Stomach (tissue), 9 donors: ENCODE data around the gene DCBLD2. TPM values are rescaled to one million over a fixed set of nuclear protein-coding genes. Genes with fewer than 3 reads are reported as not detected.

ENCODE experiments used
- DNase-seq, 2 donors: peaks; one replicate each; pipeline versions ENCODE4 v3.0.0 to v3.0.0-alpha.2; 2013 to 2019
- H3K27ac ChIP-seq, 5 donors: fragments of 200-600 bp in 4 of 5; sonication (generic) in 4 of 5; one replicate each; pipeline ENCODE4 v1.5.1; 2013 to 2019; ENCODE audit warnings: mild to moderate bottlenecking in 1 of 5, moderate library complexity in 1 of 5
- H3K27me3 ChIP-seq, 3 donors: fragments of 200-600 bp; sonication (generic); one replicate each; pipeline ENCODE4 v1.5.1; 2017 to 2019; ENCODE audit warnings: mixed run types in 1 of 3
- H3K36me3 ChIP-seq, 4 donors: fragments of 200-600 bp; sonication (generic); 1 replicate in 3 of 4; 2 replicates in 1 of 4; pipeline ENCODE4 v1.5.1; 2016 to 2019
- H3K4me1 ChIP-seq, 4 donors: fragments of 200-600 bp; sonication (generic); one replicate each; pipeline ENCODE4 v1.5.1; 2016 to 2019
- H3K4me3 ChIP-seq, 4 donors: fragments of 200-600 bp; sonication (generic) in 3 of 4; one replicate each; pipeline ENCODE4 v1.5.1; 2016 to 2019; ENCODE audit warnings: mild to moderate bottlenecking in 1 of 4
- H3K9me3 ChIP-seq, 4 donors: fragments of 200-600 bp; sonication (generic); one replicate each; pipeline ENCODE4 v1.5.1; 2016 to 2019
- CTCF ChIP-seq, 7 experiments: fragments of 450-650 bp in 4 of 7; fragments of 200-600 bp in 3 of 7; sonication (generic) in 3 of 7; IDR thresholded peaks; one replicate each; pipeline ENCODE4 v1.5.1; 2016 to 2019; ENCODE audit warnings: antibody characterized with exemption in 7 of 7, control low read depth in 2 of 7, mild to moderate bottlenecking in 1 of 7
- EP300 ChIP-seq: sonication (generic); formaldehyde crosslinking; IDR thresholded peaks from one replicate; pipeline ENCODE4 v1.6.1; 2017; ENCODE audit warnings: antibody characterized with exemption
- POLR2A ChIP-seq, 4 donors: fragments of 450-650 bp; IDR thresholded peaks; one replicate each; pipeline ENCODE4 v1.6.1; 2016; ENCODE audit warnings: antibody characterized with exemption in 4 of 4, control low read depth in 2 of 4, mild to moderate bottlenecking in 1 of 4, moderate library complexity in 1 of 4
- POLR2AphosphoS5 ChIP-seq, 3 donors: sonication (generic); formaldehyde crosslinking; IDR thresholded peaks; one replicate each; pipeline ENCODE4 v1.6.1; 2016; ENCODE audit warnings: antibody characterized with exemption in 3 of 3
- WGBS, 5 donors: extraction: QIAGEN DNeasy Blood & Tissue Kit in 3 of 5; methylation state at CpG; one replicate each; pipeline versions ENCODE4 v1.1.5 to v1.1.7; 2013 to 2018; 5-methylcytosine and 5-hydroxymethylcytosine counted together
- intact Hi-C: fragments of 100-400 bp; cut with DNase I; formaldehyde crosslinking; loops from one replicate; pipeline ENCODE4 v1.15.1; 2023; ENCODE audit warnings: low total_unique reads
- polyA plus RNA-seq, 3 donors: library from polyadenylated mRNA; stranded (reverse); fragments of 200-250 nt; gene quantifications; one replicate each; pipeline ENCODE4 v1.2.3, GENCODE V29; 2013
- total RNA-seq, 5 donors: library from RNA; depleted of rRNA; stranded (reverse); fragments of >200 nt; gene quantifications; one replicate each; pipeline versions ENCODE4 v1.1.0 to v1.2.3, GENCODE V29; 2014 to 2016
- donor health status: healthy with polysubstance abuse.
- donor health status: Bipolar disorder and iron deficiency.
- donor health status: healthy.

DCBLD2 gene
- total and polyA plus RNA-seq, 8 donors, result 2.3 to 77.1 (median 29.6) TPM

- DNase-seq, result no peak
- no peak overlapping the region for H3K4me3 ChIP-seq
- intact Hi-C loops, result no loop called here
- peak overlapping the region in 4 of 5 donors; percentile 54 to 80 (median 64) for H3K27ac ChIP-seq
- H3K27me3 ChIP-seq, result no peaks in the 10 kb centered on the region
- H3K4me1 ChIP-seq, result peaks cover 0 to 39% (median 18%) of the 10 kb centered on the region in 4 donors
- TF ChIP-seq EP300, result no peak
- no peak for TF ChIP-seq POLR2AphosphoS5 (IDR thresholded peaks at IDR 0.05)
- no peak for TF ChIP-seq CTCF (IDR thresholded peaks at IDR 0.05)
- no peak for TF ChIP-seq POLR2A (IDR thresholded peaks at IDR 0.05)
- peaks cover 0 to 5% (median 0%) of the 10 kb centered on the region in 4 donors for H3K36me3 ChIP-seq
- H3K9me3 ChIP-seq, result no peaks in the 10 kb centered on the region
Measured at GRCh38 chr3:98769448-98769847, 132.0 kb downstream of the DCBLD2 start.

DNA sequence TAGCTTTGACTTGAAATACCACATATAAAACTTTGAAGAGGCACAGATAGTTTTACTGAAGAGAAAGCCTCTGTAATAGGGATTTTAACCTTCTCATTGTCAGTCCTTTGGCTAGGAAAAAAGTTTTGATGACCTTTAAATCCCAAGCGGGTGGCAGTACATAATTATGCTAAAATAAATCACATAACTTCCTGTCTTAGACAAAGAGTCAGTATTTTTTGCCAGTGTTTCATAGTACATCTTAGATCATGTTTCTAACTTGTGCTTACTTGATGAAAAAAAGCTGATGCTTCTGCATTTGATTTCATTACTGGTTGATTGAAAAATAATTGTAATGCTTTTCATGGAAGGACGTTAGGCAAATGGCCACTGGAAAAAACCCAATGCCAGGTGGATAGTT is 132.5 kb downstream of the DCBLD2 start:
- H3K27ac ChIP-seq, result peak overlapping the region in 1 of 5 donors; percentile 80
- H3K9me3 ChIP-seq, result no peaks in the 10 kb centered on the region
- WGBS, 5 donors, result 63 to 81% (median 72%) methylated on average over 2 of the region's 2 CpGs
- H3K4me1 ChIP-seq, result peaks cover 4 to 43% (median 23%) of the 10 kb centered on the region in 4 donors
- no peak overlapping the region for H3K4me3 ChIP-seq
- intact Hi-C loops, result no loop called here
- peaks cover 0 to under 1% (median 0%) of the 10 kb centered on the region in 4 donors for H3K36me3 ChIP-seq
- TF ChIP-seq POLR2A (IDR thresholded peaks at IDR 0.05), result no peak
- TF ChIP-seq CTCF (IDR thresholded peaks at IDR 0.05), result no peak
- TF ChIP-seq POLR2AphosphoS5 (IDR thresholded peaks at IDR 0.05), result no peak
- no peak for TF ChIP-seq EP300
- DNase-seq, result no peak
- H3K27me3 ChIP-seq, result no peaks in the 10 kb centered on the region

GRCh38 chr3:98766924-98767323 is 134.6 kb downstream of the DCBLD2 start:
- Histone ChIP-seq H3K27me3 (no peaks in the 10 kb centered on the region), H3K4me3 (no peak overlapping the region), H3K9me3 (no peaks in the 10 kb centered on the region), H3K27ac (no peak overlapping the region), H3K4me1 (peaks cover 5 to 64% (median 28%) of the 10 kb centered on the region in 4 donors), H3K36me3 (no peaks in the 10 kb centered on the region)
- TF ChIP-seq POLR2A (IDR thresholded peaks at IDR 0.05) (no peak), POLR2AphosphoS5 (IDR thresholded peaks at IDR 0.05) (no peak), EP300 (no peak), CTCF (IDR thresholded peaks at IDR 0.05) (no peak)
- DNase-seq, result no peak
- intact Hi-C loops, result no loop called here

GRCh38 chr3:98765721-98766120 is 135.8 kb downstream of the DCBLD2 start:
- no peak for DNase-seq
- 60 to 67% (median 64%) methylated on average over 4 of the region's 4 CpGs for WGBS, 5 donors
- intact Hi-C loops, result no loop called here
- Histone ChIP-seq H3K4me1 (peaks cover 5 to 65% (median 26%) of the 10 kb centered on the region in 4 donors), H3K27ac (no peak overlapping the region), H3K36me3 (no peaks in the 10 kb centered on the region), H3K27me3 (no peaks in the 10 kb centered on the region), H3K4me3 (no peak overlapping the region), H3K9me3 (no peaks in the 10 kb centered on the region)
- no peak for TF ChIP-seq EP300
- TF ChIP-seq POLR2AphosphoS5 (IDR thresholded peaks at IDR 0.05), result no peak
- TF ChIP-seq CTCF (IDR thresholded peaks at IDR 0.05), result no peak
- TF ChIP-seq POLR2A (IDR thresholded peaks at IDR 0.05), result no peak
